Hepatocyte (in vitro differentiated cells): ENCODE results near the gene APOB.

Experiments used
- CTCF ChIP-seq: fragments of 200-600 bp; sonication (generic); IDR thresholded peaks from 2 replicates; pipeline ENCODE4 v1.5.1; 2016; ENCODE audit warnings: antibody characterized with exemption, mild to moderate bottlenecking; ENCODE audit not compliant: poor library complexity
- EZH2 ChIP-seq: fragments of 200-600 bp; sonication (generic); IDR thresholded peaks from 2 replicates; pipeline ENCODE4 v1.6.1; 2016; ENCODE audit warnings: antibody characterized with exemption, mild to moderate bottlenecking, borderline replicate concordance
- EZH2phosphoT487 ChIP-seq: fragments of 200-600 bp; sonication (generic); IDR thresholded peaks from one replicate; pipeline ENCODE4 v1.6.1; 2018; ENCODE audit warnings: antibody characterized with exemption, mild to moderate bottlenecking, low read depth, moderate library complexity; ENCODE audit not compliant: unreplicated experiment, severe bottlenecking

GRCh38 chr2:21067125-21067524 lies 23.3 kb upstream of the APOB start:
- TF ChIP-seq CTCF (no peak), EZH2 (no peak), EZH2phosphoT487 (no peak)
